Measurements from ENCODE around the gene SDF2.
"Not testable (repeated sequence)": the region's sequence is repeated elsewhere in the genome, so short reads cannot be mapped to it uniquely, and the experiment has no call there.

The SDF2 gene

GRCh38 chr17:28634206-28634865, 27.4 kb downstream of the SDF2 start:
- DNase-seq = peak in 2 of 58 donors; percentile 8 to 29

- no peak for DNase-seq
Measured at GRCh38 chr17:28626818-28627217, 34.9 kb downstream of the SDF2 start.

GRCh38 chr17:28624148-28624547, 37.6 kb downstream of the SDF2 start:
- no peak for DNase-seq

GRCh38 chr17:28623696-28624095, 38.0 kb downstream of the SDF2 start:
- DNase-seq = peak in 5 of 58 donors; percentile 1 to 14 (median 5)

- no peak for DNase-seq
Measured at GRCh38 chr17:28622186-28622585, 39.5 kb downstream of the SDF2 start.

- DNase-seq = no peak
Measured at GRCh38 chr17:28620010-28620409, 41.7 kb downstream of the SDF2 start.

GRCh38 chr17:28618464-28618863, 43.2 kb downstream of the SDF2 start:
- DNase-seq = no peak

GRCh38 chr17:28616281-28616680, 45.4 kb downstream of the SDF2 start:
- DNase-seq = no peak

- DNase-seq = no peak
Measured at GRCh38 chr17:28615260-28615940, 46.3 kb downstream of the SDF2 start.

GRCh38 chr17:28613931-28614381, 47.8 kb downstream of the SDF2 start, which contains the start of gene RSKR:
RSKR (minus strand) TSS chr17:28614185; CDS start chr17:28614161, 24 bp downstream.
- peak in 48 of 58 donors; percentile 4 to 78 (median 41) for DNase-seq

- DNase-seq = peak in 24 of 58 donors; percentile 1 to 40 (median 16)
Measured at GRCh38 chr17:28612936-28613872, 48.5 kb downstream of the SDF2 start.

GRCh38 chr17:28612531-28612930, 49.2 kb downstream of the SDF2 start:
- DNase-seq = no peak

- no peak for DNase-seq
Measured at GRCh38 chr17:28610376-28610775, 51.3 kb downstream of the SDF2 start.

- DNase-seq = not testable (repeated sequence)
Measured at GRCh38 chr17:28604031-28604430, 57.7 kb downstream of the SDF2 start.

GRCh38 chr17:28599311-28600184, 62.2 kb downstream of the SDF2 start:
- DNase-seq = peak in 45 of 58 donors; percentile 25 to 75 (median 44)

GRCh38 chr17:28598799-28599310, 62.9 kb downstream of the SDF2 start, which contains the start of gene SPAG5:
SPAG5 (minus strand) TSS chr17:28599025; CDS start chr17:28598946, 79 bp downstream.
- DNase-seq = peak; percentile 32 to 92 (median 81)

GRCh38 chr17:28598389-28598788, 63.3 kb downstream of the SDF2 start:
- no peak for DNase-seq
